Peyer's patch (tissue), 4 donors: ENCODE results near the gene CDH4. TPM values are rescaled to one million over a fixed set of nuclear protein-coding genes. Genes with fewer than 3 reads are reported as not detected.

Experiments
- DNase-seq, 3 donors: peaks; one replicate each; pipeline ENCODE4 v3.0.0-alpha.2; 2017 to 2019
- H3K27ac ChIP-seq, 4 donors: fragments of 200-600 bp; sonication (generic); one replicate each; pipeline ENCODE4 v1.5.1; 2016 to 2019
- H3K27me3 ChIP-seq, 2 donors: fragments of 200-600 bp; sonication (generic); one replicate each; pipeline ENCODE4 v1.5.1; 2019
- H3K36me3 ChIP-seq, 3 donors: fragments of 200-600 bp; sonication (generic); one replicate each; pipeline ENCODE4 v1.5.1; 2016 to 2019
- H3K4me1 ChIP-seq, 4 donors: fragments of 200-600 bp; sonication (generic); one replicate each; pipeline ENCODE4 v1.5.1; 2016 to 2019
- H3K4me3 ChIP-seq, 4 donors: fragments of 200-600 bp; sonication (generic); 1 replicate in 3 of 4; 2 replicates in 1 of 4; pipeline ENCODE4 v1.5.1; 2016 to 2019; ENCODE audit warnings: mild to moderate bottlenecking in 1 of 4
- H3K9me3 ChIP-seq, 4 donors: fragments of 200-600 bp; sonication (generic); one replicate each; pipeline ENCODE4 v1.5.1; 2016 to 2019; ENCODE audit warnings: mild to moderate bottlenecking in 1 of 4
- CTCF ChIP-seq, 6 experiments: fragments of 450-650 bp in 4 of 6; fragments of 200-600 bp in 2 of 6; sonication (generic) in 1 of 6; IDR thresholded peaks; one replicate each; pipeline ENCODE4 v1.5.1; 2017 to 2019; ENCODE audit warnings: antibody characterized with exemption in 6 of 6, mild to moderate bottlenecking in 3 of 6, moderate library complexity in 1 of 6
- POLR2A ChIP-seq, 2 donors: fragments of 450-650 bp; IDR thresholded peaks; one replicate each; pipeline ENCODE4 v1.5.1; 2017; ENCODE audit warnings: antibody characterized with exemption in 2 of 2, mild to moderate bottlenecking in 2 of 2, moderate library complexity in 2 of 2
- total RNA-seq, 4 donors: library from RNA; depleted of rRNA; stranded (reverse); fragments of >200 nt; gene quantifications; one replicate each; pipeline ENCODE4 v1.1.0, GENCODE V29; 2016

The CDH4 gene
- total RNA-seq, 4 donors from 2014 or later = 0.27 TPM; not detected in 3

GRCh38 chr20:61564628-61565027 is 312.6 kb downstream of the CDH4 start:
- Histone ChIP-seq H3K27me3 (no peaks in the 10 kb centered on the region), H3K9me3 (no peaks in the 10 kb centered on the region), H3K36me3 (no peaks in the 10 kb centered on the region), H3K27ac (no peak overlapping the region), H3K4me1 (no peaks in the 10 kb centered on the region), H3K4me3 (no peak overlapping the region)
- no peak for TF ChIP-seq CTCF (IDR thresholded peaks at IDR 0.05)
- no peak for DNase-seq

DNA sequence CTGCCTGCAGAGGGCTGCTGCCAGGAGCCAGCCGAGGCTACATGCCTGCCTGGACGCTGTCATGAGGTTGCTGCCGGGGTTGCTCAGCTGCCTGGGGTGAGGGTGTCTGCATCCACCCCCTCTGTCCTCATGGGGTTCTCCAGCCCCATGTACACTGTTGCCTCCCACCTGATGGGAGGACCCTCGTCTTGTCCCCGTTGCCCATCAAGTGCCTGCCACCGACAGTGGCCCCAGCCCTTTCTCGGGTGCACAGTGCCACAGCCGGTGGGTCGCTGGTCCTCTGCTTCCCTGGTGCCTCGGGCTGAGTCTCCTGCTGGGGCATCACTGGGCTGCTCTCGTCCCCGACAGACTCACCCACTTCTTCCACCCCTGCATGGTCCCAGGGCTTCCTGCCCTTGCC is 313.7 kb downstream of the CDH4 start:
- DNase-seq = no peak
- H3K9me3 ChIP-seq = no peaks in the 10 kb centered on the region
- no peak for TF ChIP-seq POLR2A (IDR thresholded peaks at IDR 0.05)
- TF ChIP-seq CTCF (IDR thresholded peaks at IDR 0.05) = no peak

GRCh38 chr20:61566691-61567090 is 314.6 kb downstream of the CDH4 start:
- H3K36me3 ChIP-seq = no peaks in the 10 kb centered on the region
- no peaks in the 10 kb centered on the region for H3K9me3 ChIP-seq
- H3K27ac ChIP-seq = no peak overlapping the region
- TF ChIP-seq CTCF (IDR thresholded peaks at IDR 0.05) (no peak), POLR2A (IDR thresholded peaks at IDR 0.05) (no peak)
- H3K27me3 ChIP-seq = no peaks in the 10 kb centered on the region
- no peaks in the 10 kb centered on the region for H3K4me1 ChIP-seq
- DNase-seq = peak in 1 of 3 donors; percentile 39
- no peak overlapping the region for H3K4me3 ChIP-seq

More for the DNA sequence above, 313.7 kb downstream of the CDH4 start:
- Histone ChIP-seq H3K27ac (no peak overlapping the region), H3K4me3 (no peak overlapping the region), H3K4me1 (no peaks in the 10 kb centered on the region), H3K36me3 (no peaks in the 10 kb centered on the region), H3K27me3 (no peaks in the 10 kb centered on the region)

GRCh38 chr20:61567204-61567603 is 315.1 kb downstream of the CDH4 start:
- no peak for DNase-seq

GRCh38 chr20:61569825-61570224 is 317.8 kb downstream of the CDH4 start:
- no peaks in the 10 kb centered on the region for H3K27me3 ChIP-seq
- no peak overlapping the region for H3K27ac ChIP-seq
- no peak for DNase-seq
- no peaks in the 10 kb centered on the region for H3K4me1 ChIP-seq
- no peaks in the 10 kb centered on the region for H3K9me3 ChIP-seq
- H3K4me3 ChIP-seq = no peak overlapping the region
- H3K36me3 ChIP-seq = no peaks in the 10 kb centered on the region
- TF ChIP-seq POLR2A (IDR thresholded peaks at IDR 0.05) (no peak), CTCF (IDR thresholded peaks at IDR 0.05) (no peak)

More at GRCh38 chr20:61567204-61567603, 315.1 kb downstream of the CDH4 start:
- no peak overlapping the region for H3K4me3 ChIP-seq
- H3K9me3 ChIP-seq = no peaks in the 10 kb centered on the region
- H3K27me3 ChIP-seq = no peaks in the 10 kb centered on the region
- H3K36me3 ChIP-seq = no peaks in the 10 kb centered on the region
- no peaks in the 10 kb centered on the region for H3K4me1 ChIP-seq
- no peak for TF ChIP-seq CTCF (IDR thresholded peaks at IDR 0.05)
- TF ChIP-seq POLR2A (IDR thresholded peaks at IDR 0.05) = no peak
- H3K27ac ChIP-seq = no peak overlapping the region

DNA sequence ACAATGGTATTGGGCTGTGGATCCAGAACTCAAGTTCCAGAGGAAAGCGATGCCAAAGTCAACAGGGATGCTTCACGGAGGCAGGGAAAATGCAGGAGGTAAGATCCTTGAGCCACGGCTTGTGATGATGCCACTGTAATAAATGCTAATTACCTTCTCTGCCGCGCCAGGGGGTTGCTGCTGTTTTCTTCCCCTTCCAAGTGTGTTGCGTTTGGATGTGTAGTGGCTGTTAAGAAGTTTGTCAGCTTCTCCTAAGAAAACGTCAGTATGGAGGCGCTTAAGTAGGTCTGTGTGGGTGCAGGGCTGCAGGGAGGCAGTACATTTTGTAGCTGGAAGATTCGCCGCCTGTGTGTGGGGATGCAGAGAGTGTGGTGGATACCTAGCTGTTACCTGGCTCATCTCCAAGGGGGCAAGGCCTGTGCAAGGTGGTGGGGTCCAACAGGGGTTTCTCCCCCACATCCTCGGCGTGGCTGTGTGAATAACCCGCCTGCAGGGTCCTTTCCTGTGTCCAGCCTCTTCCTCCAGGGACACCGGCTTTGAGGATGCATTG is 318.7 kb downstream of the CDH4 start:
- no peak for DNase-seq
- Histone ChIP-seq H3K9me3 (no peaks in the 10 kb centered on the region), H3K27me3 (no peaks in the 10 kb centered on the region), H3K36me3 (no peaks in the 10 kb centered on the region), H3K27ac (no peak overlapping the region), H3K4me1 (no peaks in the 10 kb centered on the region), H3K4me3 (no peak overlapping the region)
- TF ChIP-seq CTCF (IDR thresholded peaks at IDR 0.05) (no peak), POLR2A (IDR thresholded peaks at IDR 0.05) (no peak)
